Urinary bladder (tissue), 4 donors: ENCODE data around the gene ADRM1. TPM values are rescaled to one million over a fixed set of nuclear protein-coding genes. Genes with fewer than 3 reads are reported as not detected.

Source experiments
- DNase-seq: peaks from one replicate; pipeline ENCODE4 v3.0.0-alpha.2; 2015; ENCODE audit errors: extremely low spot score
- H3K27ac ChIP-seq: one replicate; pipeline ENCODE4 v1.5.1; 2013; ENCODE audit warnings: low read depth, mild to moderate bottlenecking, moderate library complexity
- H3K36me3 ChIP-seq: one replicate; pipeline ENCODE4 v1.6.1; 2013; ENCODE audit warnings: mild to moderate bottlenecking, moderate library complexity; ENCODE audit not compliant: insufficient read depth
- H3K4me1 ChIP-seq: one replicate; pipeline ENCODE4 v1.6.1; 2013; ENCODE audit warnings: mild to moderate bottlenecking, moderate library complexity; ENCODE audit not compliant: insufficient read depth
- H3K4me3 ChIP-seq: one replicate; pipeline ENCODE4 v1.5.1; 2013; ENCODE audit warnings: low read depth, low read length
- WGBS: extraction: QIAGEN DNeasy Blood & Tissue Kit; methylation state at CpG from one replicate; pipeline ENCODE4 v1.1.7; 2013; 5-methylcytosine and 5-hydroxymethylcytosine counted together
- polyA plus RNA-seq: library from polyadenylated mRNA; stranded (reverse); fragments of 200-250 nt; gene quantifications from one replicate; pipeline ENCODE4 v1.2.3, GENCODE V29; 2013
- total RNA-seq: library from RNA; depleted of rRNA; stranded (reverse); fragments of >200 nt; gene quantifications from one replicate; pipeline ENCODE4 v1.2.3, GENCODE V29; 2014
- donor health status: healthy with polysubstance abuse.
- donor health status: healthy.

ADRM1 gene
- total and polyA plus RNA-seq, 2 donors = 27.5 to 115 TPM

- DNase-seq = no peak
- H3K4me3 ChIP-seq = no peak overlapping the region
- H3K4me1 ChIP-seq = peaks cover 6% of the 10 kb centered on the region
- 79% methylated on average over 14 of the region's 14 CpGs for WGBS
- no peaks in the 10 kb centered on the region for H3K36me3 ChIP-seq
- H3K27ac ChIP-seq = no peak overlapping the region
These were observed 51.4 kb downstream of the ADRM1 start for GRCh38 chr20:62354031-62354808.

GRCh38 chr20:62354811-62355341 lies 52.1 kb downstream of the ADRM1 start:
- Histone ChIP-seq H3K27ac (peak overlapping the region; percentile 80), H3K4me1 (peaks cover 6% of the 10 kb centered on the region), H3K36me3 (no peaks in the 10 kb centered on the region), H3K4me3 (no peak overlapping the region)
- no peak for DNase-seq
- WGBS = 69% methylated on average over 16 of the region's 16 CpGs

GRCh38 chr20:62355516-62355877 lies 52.7 kb downstream of the ADRM1 start:
- DNase-seq = no peak
- WGBS = 21% methylated on average over 11 of the region's 11 CpGs
- Histone ChIP-seq H3K36me3 (no peaks in the 10 kb centered on the region), H3K4me1 (peaks cover 6% of the 10 kb centered on the region), H3K4me3 (no peak overlapping the region), H3K27ac (peak overlapping the region; percentile 80)

GRCh38 chr20:62355878-62356588 lies 53.2 kb downstream of the ADRM1 start:
- Histone ChIP-seq H3K4me3 (no peak overlapping the region), H3K36me3 (no peaks in the 10 kb centered on the region), H3K27ac (peak overlapping the region; percentile 80), H3K4me1 (peaks cover 6% of the 10 kb centered on the region)
- WGBS = 16% methylated on average over 29 of the region's 29 CpGs
- DNase-seq = no peak

DNA sequence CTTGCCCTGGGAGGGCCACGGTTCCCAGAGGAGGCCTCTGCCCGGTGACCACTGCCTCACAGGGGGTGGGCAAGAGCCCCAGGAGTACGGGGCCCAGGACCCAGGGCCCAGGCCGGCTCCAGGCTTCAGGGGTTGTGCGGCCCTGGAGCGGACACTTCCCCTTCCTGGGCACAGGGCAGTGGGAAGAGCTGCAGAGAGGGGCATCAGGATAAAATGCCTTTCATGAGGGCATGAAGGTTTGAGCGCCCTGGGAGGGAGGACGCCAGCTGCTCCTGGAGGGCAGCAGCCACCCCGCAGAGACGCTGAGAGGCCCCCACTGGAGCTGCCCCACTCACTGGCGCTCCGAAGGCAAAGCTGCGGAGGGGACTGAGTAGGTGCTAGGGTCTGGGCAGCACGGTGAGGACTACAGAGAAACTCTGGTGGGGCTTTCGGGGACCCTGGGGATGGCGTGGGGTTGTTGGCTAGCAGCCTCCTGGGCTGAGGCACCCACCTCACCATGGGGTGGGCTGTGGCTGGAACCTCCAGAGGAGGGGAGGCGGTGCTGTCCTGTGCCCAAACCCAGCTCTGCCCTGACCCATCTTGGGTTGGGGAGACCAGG lies 53.9 kb downstream of the ADRM1 start:
- no peak for DNase-seq
- 41% methylated on average over 17 of the region's 17 CpGs for WGBS
- peaks cover 6% of the 10 kb centered on the region for H3K4me1 ChIP-seq
- H3K27ac ChIP-seq = peak overlapping the region; percentile 80
- H3K4me3 ChIP-seq = no peak overlapping the region
- H3K36me3 ChIP-seq = no peaks in the 10 kb centered on the region

- no peak for DNase-seq
- Histone ChIP-seq H3K36me3 (no peaks in the 10 kb centered on the region), H3K27ac (peak overlapping the region; percentile 80), H3K4me3 (no peak overlapping the region), H3K4me1 (peaks cover 6% of the 10 kb centered on the region)
- WGBS = 15% methylated on average over 25 of the region's 25 CpGs
These were observed 54.4 kb downstream of the ADRM1 start for GRCh38 chr20:62357187-62357667.

GRCh38 chr20:62357681-62358080 lies 54.9 kb downstream of the ADRM1 start:
- WGBS = 47% methylated on average over 7 of the region's 7 CpGs
- Histone ChIP-seq H3K36me3 (no peaks in the 10 kb centered on the region), H3K27ac (peak overlapping the region; percentile 64), H3K4me1 (peaks cover 6% of the 10 kb centered on the region), H3K4me3 (no peak overlapping the region)
- no peak for DNase-seq

Other genes with a start within 250 kb of the ADRM1 start
- gene TAF4, start 237.1 kb upstream of the ADRM1 start, total RNA-seq = 8.9 TPM
- gene TAF4, start 237.1 kb upstream of the ADRM1 start, polyA plus RNA-seq = 9.9 TPM
- gene LSM14B, start 180.5 kb upstream of the ADRM1 start, total RNA-seq = 28.5 TPM
- 42.9 TPM for gene LSM14B, start 180.5 kb upstream of the ADRM1 start, polyA plus RNA-seq
- 83.3 TPM for gene PSMA7, start 159.6 kb upstream of the ADRM1 start, total RNA-seq
- 324 TPM for gene PSMA7, start 159.6 kb upstream of the ADRM1 start, polyA plus RNA-seq
- gene SS18L1, start 159.2 kb upstream of the ADRM1 start, total RNA-seq = 18.0 TPM
- 8.8 TPM for gene SS18L1, start 159.2 kb upstream of the ADRM1 start, polyA plus RNA-seq
- 10.3 TPM for gene MTG2, start 120.0 kb upstream of the ADRM1 start, total RNA-seq
- gene MTG2, start 120.0 kb upstream of the ADRM1 start, polyA plus RNA-seq = 25.8 TPM
- gene HRH3, start 82.7 kb upstream of the ADRM1 start, total RNA-seq = 0.16 TPM
- gene HRH3, start 82.7 kb upstream of the ADRM1 start, polyA plus RNA-seq = 0.10 TPM
- 40.1 TPM for gene OSBPL2, start 64.5 kb upstream of the ADRM1 start, total RNA-seq
- gene OSBPL2, start 64.5 kb upstream of the ADRM1 start, polyA plus RNA-seq = 24.7 TPM
- 40.4 TPM for gene LAMA5, start 64.3 kb downstream of the ADRM1 start, total RNA-seq
- 162 TPM for gene LAMA5, start 64.3 kb downstream of the ADRM1 start, polyA plus RNA-seq
- gene RPS21, start 84.1 kb downstream of the ADRM1 start, total RNA-seq = 396 TPM
- gene RPS21, start 84.1 kb downstream of the ADRM1 start, polyA plus RNA-seq = 4,730 TPM
- 2.1 TPM for gene CABLES2, start 104.3 kb downstream of the ADRM1 start, total RNA-seq
- 5.7 TPM for gene CABLES2, start 104.3 kb downstream of the ADRM1 start, polyA plus RNA-seq
- gene RBBP8NL, start 124.5 kb downstream of the ADRM1 start, total RNA-seq = 0.69 TPM
- gene RBBP8NL, start 124.5 kb downstream of the ADRM1 start, polyA plus RNA-seq = 1.1 TPM
- gene GATA5, start 173.0 kb downstream of the ADRM1 start, total RNA-seq = 6.6 TPM
- 27.4 TPM for gene GATA5, start 173.0 kb downstream of the ADRM1 start, polyA plus RNA-seq